Gastroesophageal sphincter (tissue), 4 donors: ENCODE data around the gene TTC21A. TPM values are rescaled to one million over a fixed set of nuclear protein-coding genes. Genes with fewer than 3 reads are reported as not detected.

ENCODE experiments used
- ATAC-seq: fragments of 150-250 bp; one replicate; pipeline ENCODE4 v1.9.1; 2016; ENCODE audit warnings: mild to moderate bottlenecking, moderate library complexity
- H3K27ac ChIP-seq, 4 donors: fragments of 200-600 bp; sonication (generic) in 3 of 4; 1 replicate in 3 of 4; 2 replicates in 1 of 4; pipeline ENCODE4 v1.5.1; 2016 to 2019
- H3K27me3 ChIP-seq: fragments of 200-600 bp; sonication (generic); one replicate; pipeline ENCODE4 v1.5.1; 2019
- H3K36me3 ChIP-seq, 2 donors: fragments of 200-600 bp; sonication (generic); one replicate each; pipeline ENCODE4 v1.5.1; 2019; ENCODE audit warnings: control low read depth in 1 of 2
- H3K4me1 ChIP-seq, 3 donors: fragments of 200-600 bp; sonication (generic); 1 replicate in 2 of 3; 2 replicates in 1 of 3; pipeline ENCODE4 v1.5.1; 2016 to 2019; ENCODE audit warnings: control low read depth in 2 of 3
- H3K4me3 ChIP-seq, 2 donors: fragments of 200-600 bp; sonication (generic); one replicate each; pipeline ENCODE4 v1.5.1; 2019; ENCODE audit warnings: mild to moderate bottlenecking in 1 of 2, moderate library complexity in 1 of 2
- H3K9me3 ChIP-seq, 3 donors: fragments of 200-600 bp; sonication (generic); one replicate each; pipeline ENCODE4 v1.5.1; 2017 to 2019; ENCODE audit warnings: control low read depth in 2 of 3
- EP300 ChIP-seq: sonication (generic); formaldehyde crosslinking; IDR thresholded peaks from one replicate; pipeline ENCODE4 v1.6.1; 2017; ENCODE audit warnings: antibody characterized with exemption, mild to moderate bottlenecking
- POLR2A ChIP-seq, 2 donors: fragments of 450-650 bp; IDR thresholded peaks; one replicate each; pipeline ENCODE4 v1.6.1; 2017; ENCODE audit warnings: antibody characterized with exemption in 2 of 2, mild to moderate bottlenecking in 2 of 2, moderate library complexity in 1 of 2
- POLR2AphosphoS5 ChIP-seq: sonication (generic); formaldehyde crosslinking; IDR thresholded peaks from one replicate; pipeline ENCODE4 v1.6.1; 2017; ENCODE audit warnings: antibody characterized with exemption
- WGBS, 2 donors: methylation state at CpG; one replicate each; pipeline ENCODE4 v1.1.5; 2018; ENCODE audit warnings: low coverage in 1 of 2; 5-methylcytosine and 5-hydroxymethylcytosine counted together
- small RNA-seq, 4 donors: library from RNA; depleted of rRNA; stranded (forward); fragments of <200 nt; gene quantifications; one replicate each; pipeline ENCODE3, GENCODE V24; 2016
- total RNA-seq, 4 donors: library from RNA; depleted of rRNA; stranded (reverse); fragments of >200 nt; gene quantifications; one replicate each; pipeline ENCODE4 v1.1.0, GENCODE V29; 2016
- TF ChIP-seq, protein P1 (sequence below), 4 experiments: fragments of 200-600 bp in 2 of 4; fragments of 450-650 bp in 2 of 4; sonication (generic) in 1 of 4; IDR thresholded peaks; one replicate each; pipeline ENCODE4 v1.5.1; 2017 to 2019; ENCODE audit warnings: antibody characterized with exemption in 4 of 4, mild to moderate bottlenecking in 2 of 4, moderate library complexity in 2 of 4

The TTC21A gene
- total RNA-seq, 4 donors from 2014 or later: 0.54 to 8.5 (median 5.0) TPM

DNA sequence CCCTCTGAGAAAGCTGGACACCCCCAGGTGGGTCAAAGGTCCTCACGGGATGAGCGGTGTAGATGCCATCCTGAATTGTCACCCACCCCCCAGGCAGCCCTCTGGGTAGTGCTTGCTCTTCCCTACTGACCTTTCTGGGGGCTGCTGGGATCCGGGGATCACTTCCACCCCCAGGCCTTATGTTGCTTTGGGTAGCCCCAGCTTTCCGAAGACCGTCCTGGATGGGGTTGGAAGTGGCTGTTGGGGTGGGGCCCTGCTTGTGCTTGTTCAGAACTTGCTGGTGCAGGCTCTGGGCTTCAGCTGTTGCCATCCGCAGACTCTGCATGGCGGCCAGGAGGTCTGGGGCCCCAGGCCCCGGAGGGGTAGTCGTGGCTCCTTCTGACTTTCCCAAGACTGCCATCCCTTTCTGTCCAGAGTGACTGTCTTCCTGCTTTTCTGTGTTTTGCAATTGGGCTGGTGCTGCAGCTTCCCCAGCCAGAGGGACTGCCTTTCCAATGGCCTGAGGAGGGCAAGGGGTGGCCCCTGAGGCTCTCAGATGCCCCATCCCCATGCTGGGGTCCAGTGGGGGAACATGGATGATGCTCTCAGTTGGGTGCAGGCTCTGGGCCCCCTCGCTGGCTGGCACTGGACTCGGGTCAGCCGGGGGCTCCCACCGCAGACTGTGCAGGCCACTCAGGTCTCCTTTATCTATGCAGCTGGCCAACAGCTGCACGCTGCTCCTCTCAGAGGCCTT lies 78.6 kb downstream of the TTC21A start:
- Histone ChIP-seq H3K9me3 (no peaks in the 10 kb centered on the region), H3K36me3 (no peaks in the 10 kb centered on the region)
- WGBS, 2 donors: 100% methylated on average over 1 of the region's 14 CpGs; no CpG with 5 or more reads in 1 of the 2 donors

DNA sequence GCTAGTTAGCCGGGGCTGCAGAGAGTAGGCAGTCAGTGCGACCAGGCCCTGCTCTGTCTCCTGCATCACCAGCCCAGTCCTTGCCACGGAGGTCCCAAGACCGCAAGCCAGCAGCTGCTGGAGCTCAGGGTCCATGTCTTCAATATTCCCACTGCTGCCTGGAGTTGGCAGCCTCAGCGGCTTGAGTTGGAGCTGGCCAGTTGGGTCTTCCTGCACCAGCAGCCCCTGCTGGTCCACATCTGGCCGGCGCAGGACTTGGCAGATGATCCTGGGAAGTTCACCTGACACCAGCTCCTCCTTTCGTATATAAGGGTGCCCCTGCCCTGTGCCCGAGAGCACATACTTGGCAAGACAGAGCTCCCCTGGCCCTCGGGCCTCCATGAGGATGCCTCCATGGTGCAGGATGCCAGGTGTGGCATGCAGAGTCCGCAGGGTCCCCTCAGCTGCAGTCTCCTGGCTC lies 79.2 kb downstream of the TTC21A start:
- no peaks in the 10 kb centered on the region for H3K27me3 ChIP-seq
- H3K27ac ChIP-seq: no peak overlapping the region
- no peak overlapping the region for H3K4me3 ChIP-seq
- H3K4me1 ChIP-seq: peaks cover 0 to 30% (median 12%) of the 10 kb centered on the region in 3 donors
- H3K36me3 ChIP-seq: no peaks in the 10 kb centered on the region
- no peak for TF ChIP-seq POLR2AphosphoS5
- TF ChIP-seq POLR2A (IDR thresholded peaks at IDR 0.05): no peak
- TF ChIP-seq EP300: no peak
- TF ChIP-seq, protein P1, sequence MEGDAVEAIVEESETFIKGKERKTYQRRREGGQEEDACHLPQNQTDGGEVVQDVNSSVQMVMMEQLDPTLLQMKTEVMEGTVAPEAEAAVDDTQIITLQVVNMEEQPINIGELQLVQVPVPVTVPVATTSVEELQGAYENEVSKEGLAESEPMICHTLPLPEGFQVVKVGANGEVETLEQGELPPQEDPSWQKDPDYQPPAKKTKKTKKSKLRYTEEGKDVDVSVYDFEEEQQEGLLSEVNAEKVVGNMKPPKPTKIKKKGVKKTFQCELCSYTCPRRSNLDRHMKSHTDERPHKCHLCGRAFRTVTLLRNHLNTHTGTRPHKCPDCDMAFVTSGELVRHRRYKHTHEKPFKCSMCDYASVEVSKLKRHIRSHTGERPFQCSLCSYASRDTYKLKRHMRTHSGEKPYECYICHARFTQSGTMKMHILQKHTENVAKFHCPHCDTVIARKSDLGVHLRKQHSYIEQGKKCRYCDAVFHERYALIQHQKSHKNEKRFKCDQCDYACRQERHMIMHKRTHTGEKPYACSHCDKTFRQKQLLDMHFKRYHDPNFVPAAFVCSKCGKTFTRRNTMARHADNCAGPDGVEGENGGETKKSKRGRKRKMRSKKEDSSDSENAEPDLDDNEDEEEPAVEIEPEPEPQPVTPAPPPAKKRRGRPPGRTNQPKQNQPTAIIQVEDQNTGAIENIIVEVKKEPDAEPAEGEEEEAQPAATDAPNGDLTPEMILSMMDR (IDR thresholded peaks at IDR 0.05): no peak
- ATAC-seq: no peak
- WGBS, 2 donors: no CpG with 5 or more reads among the region's 11 CpGs
- H3K9me3 ChIP-seq: no peaks in the 10 kb centered on the region

More for the DNA sequence above, 78.6 kb downstream of the TTC21A start:
- Histone ChIP-seq H3K27me3 (no peaks in the 10 kb centered on the region), H3K27ac (no peak overlapping the region), H3K4me1 (peaks cover 0 to 36% (median 14%) of the 10 kb centered on the region in 3 donors), H3K4me3 (no peak overlapping the region)
- TF ChIP-seq POLR2A (IDR thresholded peaks at IDR 0.05) (no peak), EP300 (no peak), POLR2AphosphoS5 (no peak)
- TF ChIP-seq, protein P1 (IDR thresholded peaks at IDR 0.05): no peak
- ATAC-seq: no peak

DNA sequence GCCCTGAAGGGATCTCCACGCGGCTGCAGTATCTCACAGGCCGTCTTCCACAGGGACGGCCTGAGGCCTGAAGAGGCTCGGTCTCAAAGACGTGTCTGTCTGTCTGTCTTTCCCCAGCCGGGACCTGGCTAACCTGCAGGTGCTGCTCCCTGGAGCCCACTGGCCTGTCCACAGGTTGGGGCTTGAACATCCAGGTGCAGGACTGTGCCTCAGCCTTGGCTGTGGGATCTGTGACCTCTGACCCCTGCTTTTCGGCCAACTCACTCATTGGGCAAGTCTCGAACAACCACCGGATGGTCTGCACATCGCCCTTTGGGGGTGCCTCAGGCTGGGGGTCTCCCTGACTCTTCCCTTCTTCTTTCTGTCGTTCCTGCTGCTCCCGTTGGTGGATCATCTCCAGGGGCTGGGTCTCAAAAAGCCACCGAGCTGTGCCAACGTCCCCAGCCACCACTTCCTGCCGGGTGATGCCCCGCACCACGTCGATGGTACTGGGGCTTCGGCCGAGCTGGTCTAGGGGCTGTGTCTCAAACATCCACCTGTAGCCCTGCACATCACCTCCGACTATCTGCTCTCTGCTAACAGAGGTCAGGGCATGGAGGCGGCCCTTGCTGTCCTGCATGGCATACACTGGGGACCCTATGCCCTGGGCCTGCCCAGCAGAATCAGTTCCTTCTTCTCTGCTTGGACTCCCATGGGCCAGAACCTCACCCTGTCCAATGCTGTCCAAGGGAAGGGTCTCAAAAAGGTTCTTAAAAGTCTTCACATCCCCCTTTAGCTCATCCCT lies 80.1 kb downstream of the TTC21A start:
- WGBS, 2 donors: 100% methylated on average over 1 of the region's 23 CpGs; no CpG with 5 or more reads in 1 of the 2 donors

More for the DNA sequence above, 80.1 kb downstream of the TTC21A start:
- Histone ChIP-seq H3K27me3 (no peaks in the 10 kb centered on the region), H3K4me1 (peaks cover 0 to 22% (median 8%) of the 10 kb centered on the region in 3 donors), H3K4me3 (no peak overlapping the region), H3K9me3 (no peaks in the 10 kb centered on the region), H3K36me3 (no peaks in the 10 kb centered on the region), H3K27ac (no peak overlapping the region)
- TF ChIP-seq, protein P1 (IDR thresholded peaks at IDR 0.05): no peak
- TF ChIP-seq EP300: no peak
- TF ChIP-seq POLR2A (IDR thresholded peaks at IDR 0.05): no peak
- no peak for TF ChIP-seq POLR2AphosphoS5
- ATAC-seq: no peak

Small RNAs within 50 kb of the gene (small RNA-seq; reads per million reads assigned to genes)
- 0 reads per million in 4 donors for gene RF00017

Other genes with a start within 250 kb of the TTC21A start
- under 1 TPM in 3 of 4 donors, not detected in 1; 0.15 to 0.57 (median 0.27) TPM for gene SCN11A, start 55.7 kb upstream of the TTC21A start, total RNA-seq
- gene WDR48, start 55.7 kb upstream of the TTC21A start, total RNA-seq: 10 to 100 TPM; 27.4 to 47.2 (median 38.0) TPM
- 10 to 100 TPM; 48.5 to 82.5 (median 76.8) TPM for gene GORASP1, start 53 bp upstream of the TTC21A start, total RNA-seq
- 10 to 100 TPM; 30.4 to 59.0 (median 40.8) TPM for gene CSRNP1, start 45.9 kb downstream of the TTC21A start, total RNA-seq
- gene XIRP1, start 84.9 kb downstream of the TTC21A start, total RNA-seq: under 1 TPM in 1 of 4 donors, not detected in 3; 0.40 TPM
- under 1 TPM; 0.31 to 0.94 (median 0.66) TPM for gene CX3CR1, start 172.4 kb downstream of the TTC21A start, total RNA-seq
- gene CCR8, start 222.0 kb downstream of the TTC21A start, total RNA-seq: not detected